HEK293 (cell line): Measurements from ENCODE around the gene CHD1L.
"Not testable (repeated sequence)": the region's sequence is repeated elsewhere in the genome, so short reads cannot be mapped to it uniquely, and the experiment has no call there.

Experiments
- CTCF ChIA-PET: fragments of 350-600 bp; formaldehyde crosslinking; extraction: SDS; loops from one replicate; lab custom pipeline; 2021; ENCODE audit warnings: antibody characterized with exemption; lab: Yijun Ruan, JAX
- POLR2A ChIA-PET: fragments of 300-600 bp; formaldehyde crosslinking; extraction: SDS; loops from one replicate; lab custom pipeline; 2020; ENCODE audit warnings: antibody characterized with exemption, inconsistent platforms; lab: Yijun Ruan, JAX
- H3K27ac ChIP-seq: fragments of 200-500 bp; sonication (Bioruptor generic); 2 replicates; pipeline ENCODE4 v1.5.1; 2014; ENCODE audit warnings: low read depth, low read length, control low read depth, inconsistent platforms; ENCODE audit errors: extremely low read depth
- H3K36me3 ChIP-seq, 2 experiments: fragments of 200-500 bp in 1 of 2; sonication (Bioruptor generic) in 1 of 2; 1 replicate in 1 of 2; 2 replicates in 1 of 2; pipeline ENCODE4 v1.5.1; 2014 to 2017; ENCODE audit warnings: inconsistent platforms in 2 of 2, low read length in 2 of 2; ENCODE audit not compliant: control insufficient read depth in 2 of 2, insufficient read depth in 1 of 2
- H3K4me1 ChIP-seq: fragments of 200-500 bp; sonication (Bioruptor generic); 2 replicates; pipeline ENCODE4 v1.5.1; 2014; ENCODE audit warnings: mild to moderate bottlenecking, low read length, inconsistent platforms; ENCODE audit not compliant: control insufficient read depth, insufficient read depth
- H3K4me3 ChIP-seq: 2 replicates; pipeline ENCODE4 v1.5.1; 2011; ENCODE audit warnings: low read depth, mild to moderate bottlenecking, control low read depth, low read length, moderate library complexity
- H3K9me3 ChIP-seq: fragments of 200-500 bp; sonication (Bioruptor generic); 2 replicates; pipeline ENCODE4 v1.5.1; 2014; ENCODE audit warnings: low read depth, low read length, inconsistent platforms; ENCODE audit not compliant: control insufficient read depth, insufficient read depth
- BCL11B ChIP-seq: fragments of 450-650 bp; formaldehyde crosslinking; IDR thresholded peaks from 2 replicates; pipeline ENCODE4 v1.5.1; 2016; ENCODE audit warnings: low read depth, missing biosample characterization, missing genetic modification characterization
- GLIS2 ChIP-seq: fragments of 450-650 bp; formaldehyde crosslinking; IDR thresholded peaks from 2 replicates; pipeline ENCODE4 v1.5.1; 2016; ENCODE audit warnings: missing biosample characterization, missing genetic modification characterization
- YY2 ChIP-seq: fragments of 450-650 bp; formaldehyde crosslinking; IDR thresholded peaks from 2 replicates; pipeline ENCODE4 v1.5.1; 2016; ENCODE audit warnings: missing biosample characterization, missing genetic modification characterization
- ZBTB17 ChIP-seq: fragments of 450-650 bp; formaldehyde crosslinking; IDR thresholded peaks from 2 replicates; pipeline ENCODE4 v1.5.1; 2016; ENCODE audit warnings: missing biosample characterization, missing genetic modification characterization
- ZNF280C ChIP-seq: fragments of 450-650 bp; formaldehyde crosslinking; IDR thresholded peaks from 2 replicates; pipeline ENCODE4 v1.5.1; 2016; ENCODE audit warnings: missing biosample characterization, missing genetic modification characterization
- ZNF335 ChIP-seq: fragments of 450-650 bp; formaldehyde crosslinking; conservative IDR thresholded peaks from 2 replicates; pipeline ENCODE4 v1.5.1; 2016; ENCODE audit warnings: missing biosample characterization, missing genetic modification characterization
- ZNF362 ChIP-seq: fragments of 450-650 bp; formaldehyde crosslinking; IDR thresholded peaks from 2 replicates; pipeline ENCODE4 v1.5.1; 2016; ENCODE audit warnings: missing biosample characterization, missing genetic modification characterization
- ZNF394 ChIP-seq: fragments of 450-650 bp; formaldehyde crosslinking; IDR thresholded peaks from 2 replicates; pipeline ENCODE4 v1.5.1; 2016; ENCODE audit warnings: missing biosample characterization, missing genetic modification characterization, mild to moderate bottlenecking, moderate library complexity, borderline replicate concordance
- ZNF560 ChIP-seq: fragments of 450-650 bp; formaldehyde crosslinking; IDR thresholded peaks from 2 replicates; pipeline ENCODE4 v1.5.1; 2017; ENCODE audit warnings: missing biosample characterization, missing genetic modification characterization, borderline replicate concordance
- ZNF704 ChIP-seq: fragments of 450-650 bp; formaldehyde crosslinking; IDR thresholded peaks from 2 replicates; pipeline ENCODE4 v1.5.1; 2016; ENCODE audit warnings: missing biosample characterization, missing genetic modification characterization
- ZNF76 ChIP-seq: fragments of 450-650 bp; formaldehyde crosslinking; IDR thresholded peaks from 2 replicates; pipeline ENCODE4; 2016; ENCODE audit warnings: low read depth, missing biosample characterization, missing genetic modification characterization, borderline replicate concordance

CHD1L gene

GRCh38 chr1:147238925-147239820 is 3.3 kb upstream of the CHD1L start (continued):
- no peak for TF ChIP-seq ZNF394
- no peak for TF ChIP-seq BCL11B (tag by site-specific recombination)
- TF ChIP-seq ZNF704: no peak

GRCh38 chr1:147240131-147240721 is 2.3 kb upstream of the CHD1L start:
- H3K36me3 ChIP-seq, H3K27ac ChIP-seq, H3K9me3 ChIP-seq, H3K4me3 ChIP-seq, H3K4me1 ChIP-seq, POLR2A ChIA-PET: not testable (repeated sequence)
- CTCF ChIA-PET: interaction anchor here (0.6 kb wide), 1 partner anchor 218 kb away, joined by 4 read pairs; no protein-coding TSS in a partner anchor

GRCh38 chr1:147241934-147242448 is 493 bp upstream of the CHD1L start:
- peak overlapping the region; percentile 26 for H3K4me3 ChIP-seq
- H3K9me3 ChIP-seq: no peaks in the 10 kb centered on the region
- H3K4me1 ChIP-seq: peaks cover 1% of the 10 kb centered on the region
- H3K36me3 ChIP-seq: peaks cover 0 to 4% of the 10 kb centered on the region in 2 experiments; a peak in 1 of 3 replicates
- no peak for TF ChIP-seq GLIS2 (tag by site-specific recombination)
- TF ChIP-seq YY2 (tag by site-specific recombination): no peak
- TF ChIP-seq ZNF362: no peak
- no peak for TF ChIP-seq ZNF704
- TF ChIP-seq ZBTB17 (tag by site-specific recombination): 0 out of 2 replicates have a peak, but pooled peaks have one; percentile 90
- peak; percentile 57; the same call in 1 of the 2 replicates for TF ChIP-seq ZNF335 (tag by site-specific recombination)
- TF ChIP-seq ZNF76 (tag by site-specific recombination): no peak
- no peak for TF ChIP-seq ZNF560 (tag by site-specific recombination)
- no peak for TF ChIP-seq ZNF280C (tag by site-specific recombination)
- TF ChIP-seq, all 188 proteins: peak for 2
- POLR2A ChIA-PET: interaction anchor here (0.6 to 1.1 kb wide), 3 partner anchors 69 to 158 kb away, joined by 3 to 12 read pairs (median 4); partner anchors contain the start of gene PRKAB2
- CTCF ChIA-PET: interaction anchor here (0.6 to 2.9 kb wide), 12 partner anchors 10 to 155 kb away, joined by 3 to 12 read pairs (median 4); partner anchors contain the start of gene PRKAB2
- no peak overlapping the region for H3K27ac ChIP-seq
